ENCODE measurements around the gene LIF.

The LIF gene

GRCh38 chr22:30191040-30191701 is 55.4 kb downstream of the LIF start:
- no peak for DNase-seq (ENCODE audit: low read depth in 1 of 2, low spot score in 1 of 2)
- no peak overlapping the region for H3K4me3 ChIP-seq (replicated peaks; ENCODE audit: insufficient read depth, low read length)
- no peaks in the 10 kb centered on the region for H3K27me3 ChIP-seq (ENCODE audit: insufficient read depth, poor library complexity, severe bottlenecking)
- no peak for TF ChIP-seq CTCF (IDR thresholded peaks at IDR 0.05; ENCODE audit: insufficient read depth, low read length)
- H3K27ac ChIP-seq (replicated peaks), result no peak overlapping the region

- Histone ChIP-seq H3K27ac (replicated peaks) (no peak overlapping the region), H3K27me3 (ENCODE audit: insufficient read depth, poor library complexity, severe bottlenecking) (no peaks in the 10 kb centered on the region)
- no peak for TF ChIP-seq CTCF (IDR thresholded peaks at IDR 0.05; ENCODE audit: insufficient read depth, low read length)
- no peak for TF ChIP-seq GABPA (IDR thresholded peaks at IDR 0.05; ENCODE audit: low read depth)
- no peak for TF ChIP-seq POLR2AphosphoS5 (IDR thresholded peaks at IDR 0.05; ENCODE audit: low read depth)
- TF ChIP-seq SPI1 (IDR thresholded peaks at IDR 0.05; ENCODE audit: borderline replicate concordance, low read depth), result no peak
- no peak for TF ChIP-seq REST (IDR thresholded peaks at IDR 0.05; ENCODE audit: insufficient replicate concordance, low read depth)
Measured at GRCh38 chr22:30190574-30190973, 56.0 kb downstream of the LIF start.

More at GRCh38 chr22:30190574-30190973, 56.0 kb downstream of the LIF start:
- no peak for DNase-seq (ENCODE audit: low read depth in 1 of 2, low spot score in 1 of 2)
- H3K4me3 ChIP-seq (replicated peaks; ENCODE audit: insufficient read depth, low read length), result no peak overlapping the region
